Islet of Langerhans (tissue), 1 donor: ENCODE data around the gene TDO2.
A peak's percentile ranks its signal among the peaks of the same experiment; 100 is the strongest.

Experiments
- FAIRE-seq: peaks from one replicate; lab custom pipeline; 2011; peaks lifted over from hg19 to GRCh38; lab: Jason Lieb, UNC

Gene TDO2

GRCh38 chr4:155954118-155954685, 50.7 kb downstream of the TDO2 start:
- no peak for FAIRE-seq

- FAIRE-seq: no peak
Measured at GRCh38 chr4:155954939-155955338, 51.4 kb downstream of the TDO2 start.

GRCh38 chr4:155956461-155956860, 53.0 kb downstream of the TDO2 start:
- FAIRE-seq: no peak

- no peak for FAIRE-seq
Measured at GRCh38 chr4:155959417-155959816, 55.9 kb downstream of the TDO2 start.

- FAIRE-seq: peak; percentile 89
Measured at GRCh38 chr4:155960522-155960921, 57.0 kb downstream of the TDO2 start.

- FAIRE-seq: no peak
Measured at GRCh38 chr4:155961575-155961974, 58.1 kb downstream of the TDO2 start.

GRCh38 chr4:155962767-155963166, 59.3 kb downstream of the TDO2 start:
- FAIRE-seq: no peak

GRCh38 chr4:155964016-155964891, 60.8 kb downstream of the TDO2 start:
- FAIRE-seq: no peak

- FAIRE-seq: no peak
Measured at GRCh38 chr4:155966171-155966570, 62.7 kb downstream of the TDO2 start.

GRCh38 chr4:155966731-155967395, 63.4 kb downstream of the TDO2 start:
- FAIRE-seq: no peak
